Ishikawa (cell line): ENCODE results near the gene PDZRN3.

Source experiments
- CEBPB ChIP-seq: IDR thresholded peaks from 2 replicates; pipeline ENCODE4 v1.6.1; 2012
- CREB1 ChIP-seq: IDR thresholded peaks from 2 replicates; pipeline ENCODE4 v1.6.1; 2012; ENCODE audit warnings: low read depth
- EGR1 ChIP-seq: IDR thresholded peaks from 2 replicates; pipeline ENCODE4 v1.6.1; 2012
- EP300 ChIP-seq: IDR thresholded peaks from 2 replicates; pipeline ENCODE4 v1.6.1; 2012; ENCODE audit warnings: borderline replicate concordance
- FOXM1 ChIP-seq: IDR thresholded peaks from 2 replicates; pipeline ENCODE4 v1.6.1; 2012; ENCODE audit warnings: low read depth, borderline replicate concordance
- NFIC ChIP-seq: IDR thresholded peaks from 2 replicates; pipeline ENCODE4 v1.6.1; 2012
- RAD21 ChIP-seq: IDR thresholded peaks from 2 replicates; pipeline ENCODE4 v1.6.1; 2012; ENCODE audit warnings: low read depth
- TAF1 ChIP-seq: IDR thresholded peaks from 2 replicates; pipeline ENCODE4 v1.6.1; 2012; ENCODE audit warnings: low read depth, mild to moderate bottlenecking
- TCF12 ChIP-seq: IDR thresholded peaks from 2 replicates; pipeline ENCODE4 v1.6.1; 2012; ENCODE audit warnings: low read depth
- TEAD4 ChIP-seq: IDR thresholded peaks from 2 replicates; pipeline ENCODE4 v1.6.1; 2012
- YY1 ChIP-seq: IDR thresholded peaks from 2 replicates; pipeline ENCODE4 v1.6.1; 2012; ENCODE audit warnings: low read depth
- ZBTB7A ChIP-seq: IDR thresholded peaks from 2 replicates; pipeline ENCODE4 v1.6.1; 2012; ENCODE audit warnings: low read depth
- TF ChIP-seq, protein P1 (sequence below): IDR thresholded peaks from 2 replicates; pipeline ENCODE4 v1.6.1; 2012
- TF ChIP-seq, protein P2 (sequence below): IDR thresholded peaks from 2 replicates; pipeline ENCODE4 v1.6.1; 2012; ENCODE audit warnings: low read depth, mild to moderate bottlenecking
- TF ChIP-seq, protein P3 (sequence below): IDR thresholded peaks from 2 replicates; pipeline ENCODE4 v1.6.1; 2012

PDZRN3 gene

DNA sequence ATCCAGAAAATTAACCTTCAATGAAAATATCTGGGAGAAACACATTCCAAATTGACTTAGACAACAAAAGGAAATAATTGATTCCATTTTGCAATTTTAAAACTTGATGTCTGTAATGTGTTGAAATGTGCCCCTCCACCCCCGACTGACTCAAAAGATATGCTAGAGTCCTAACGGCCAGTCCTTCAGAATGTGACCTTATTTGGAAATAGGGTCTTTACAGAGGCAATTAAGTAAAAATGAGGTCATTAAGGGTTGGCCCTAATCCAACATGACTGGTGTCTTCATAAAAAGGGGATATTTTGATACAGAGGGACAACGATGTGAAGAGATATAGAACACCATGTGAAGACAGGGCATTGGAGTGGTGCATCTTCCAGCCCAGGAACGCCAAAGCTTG lies 153.9 kb downstream of the PDZRN3 start:
- TF ChIP-seq CREB1 = no peak
- TF ChIP-seq TCF12 = no peak
- no peak for TF ChIP-seq TAF1
- TF ChIP-seq, protein P1, sequence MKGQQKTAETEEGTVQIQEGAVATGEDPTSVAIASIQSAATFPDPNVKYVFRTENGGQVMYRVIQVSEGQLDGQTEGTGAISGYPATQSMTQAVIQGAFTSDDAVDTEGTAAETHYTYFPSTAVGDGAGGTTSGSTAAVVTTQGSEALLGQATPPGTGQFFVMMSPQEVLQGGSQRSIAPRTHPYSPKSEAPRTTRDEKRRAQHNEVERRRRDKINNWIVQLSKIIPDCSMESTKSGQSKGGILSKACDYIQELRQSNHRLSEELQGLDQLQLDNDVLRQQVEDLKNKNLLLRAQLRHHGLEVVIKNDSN = no peak
- TF ChIP-seq, protein P2, sequence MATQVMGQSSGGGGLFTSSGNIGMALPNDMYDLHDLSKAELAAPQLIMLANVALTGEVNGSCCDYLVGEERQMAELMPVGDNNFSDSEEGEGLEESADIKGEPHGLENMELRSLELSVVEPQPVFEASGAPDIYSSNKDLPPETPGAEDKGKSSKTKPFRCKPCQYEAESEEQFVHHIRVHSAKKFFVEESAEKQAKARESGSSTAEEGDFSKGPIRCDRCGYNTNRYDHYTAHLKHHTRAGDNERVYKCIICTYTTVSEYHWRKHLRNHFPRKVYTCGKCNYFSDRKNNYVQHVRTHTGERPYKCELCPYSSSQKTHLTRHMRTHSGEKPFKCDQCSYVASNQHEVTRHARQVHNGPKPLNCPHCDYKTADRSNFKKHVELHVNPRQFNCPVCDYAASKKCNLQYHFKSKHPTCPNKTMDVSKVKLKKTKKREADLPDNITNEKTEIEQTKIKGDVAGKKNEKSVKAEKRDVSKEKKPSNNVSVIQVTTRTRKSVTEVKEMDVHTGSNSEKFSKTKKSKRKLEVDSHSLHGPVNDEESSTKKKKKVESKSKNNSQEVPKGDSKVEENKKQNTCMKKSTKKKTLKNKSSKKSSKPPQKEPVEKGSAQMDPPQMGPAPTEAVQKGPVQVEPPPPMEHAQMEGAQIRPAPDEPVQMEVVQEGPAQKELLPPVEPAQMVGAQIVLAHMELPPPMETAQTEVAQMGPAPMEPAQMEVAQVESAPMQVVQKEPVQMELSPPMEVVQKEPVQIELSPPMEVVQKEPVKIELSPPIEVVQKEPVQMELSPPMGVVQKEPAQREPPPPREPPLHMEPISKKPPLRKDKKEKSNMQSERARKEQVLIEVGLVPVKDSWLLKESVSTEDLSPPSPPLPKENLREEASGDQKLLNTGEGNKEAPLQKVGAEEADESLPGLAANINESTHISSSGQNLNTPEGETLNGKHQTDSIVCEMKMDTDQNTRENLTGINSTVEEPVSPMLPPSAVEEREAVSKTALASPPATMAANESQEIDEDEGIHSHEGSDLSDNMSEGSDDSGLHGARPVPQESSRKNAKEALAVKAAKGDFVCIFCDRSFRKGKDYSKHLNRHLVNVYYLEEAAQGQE = no peak
- no peak for TF ChIP-seq FOXM1
- no peak for TF ChIP-seq EP300
- TF ChIP-seq, protein P3, sequence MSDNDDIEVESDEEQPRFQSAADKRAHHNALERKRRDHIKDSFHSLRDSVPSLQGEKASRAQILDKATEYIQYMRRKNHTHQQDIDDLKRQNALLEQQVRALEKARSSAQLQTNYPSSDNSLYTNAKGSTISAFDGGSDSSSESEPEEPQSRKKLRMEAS = no peak
- no peak for TF ChIP-seq ZBTB7A
- no peak for TF ChIP-seq RAD21
- no peak for TF ChIP-seq TEAD4
- TF ChIP-seq YY1 = no peak
- TF ChIP-seq EGR1 = no peak
- TF ChIP-seq CEBPB = no peak
- TF ChIP-seq NFIC = no peak

DNA sequence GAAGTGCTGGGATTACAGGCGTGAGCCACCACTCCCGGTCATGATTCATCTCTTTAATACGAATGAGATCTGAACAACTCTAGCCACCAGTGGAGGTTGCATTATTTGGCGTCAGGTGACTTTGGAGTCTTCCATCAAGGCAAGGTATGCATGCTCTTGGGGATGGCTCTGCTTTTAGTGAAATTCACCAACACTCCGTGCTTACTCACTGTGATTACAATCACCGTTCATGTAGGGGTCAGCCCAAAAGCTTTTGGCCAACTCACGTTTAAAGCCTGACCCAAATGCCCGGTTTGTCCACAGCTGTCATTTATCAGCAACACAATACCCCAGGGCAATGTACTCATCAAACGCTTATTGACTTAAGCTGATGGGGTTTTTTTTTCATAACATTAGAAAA lies 155.4 kb downstream of the PDZRN3 start:
- TF ChIP-seq EGR1 (no peak), YY1 (no peak), TAF1 (no peak), TEAD4 (no peak), EP300 (no peak), ZBTB7A (no peak), CREB1 (no peak), CEBPB (no peak), RAD21 (no peak), NFIC (no peak), TCF12 (no peak), FOXM1 (no peak)
- TF ChIP-seq, protein P1 = no peak
- TF ChIP-seq, protein P3 = no peak

DNA sequence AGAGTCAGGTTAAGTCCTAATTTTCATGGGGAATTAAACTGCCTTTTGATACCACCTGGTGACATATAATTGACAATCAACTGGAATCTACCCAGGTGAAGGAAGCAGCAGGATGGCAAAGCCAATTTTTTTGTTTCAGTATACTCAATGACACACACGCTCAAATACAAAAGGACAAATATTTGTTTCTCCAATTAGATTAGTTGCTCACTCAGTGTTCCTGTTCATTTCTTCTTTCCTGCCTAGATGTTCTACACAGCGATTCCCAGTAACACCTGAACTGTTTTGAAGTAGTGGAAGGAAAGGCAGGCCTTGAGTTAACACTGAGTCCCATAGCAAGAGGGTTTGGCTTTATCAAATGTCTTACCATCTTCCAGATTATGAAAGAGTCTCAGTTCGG lies 157.5 kb downstream of the PDZRN3 start:
- TF ChIP-seq, protein P1 = no peak
- TF ChIP-seq EGR1 (no peak), CEBPB (no peak), NFIC (no peak), YY1 (no peak), TEAD4 (no peak), CREB1 (no peak), RAD21 (no peak)
- TF ChIP-seq, protein P2 = no peak
- TF ChIP-seq, protein P3 = no peak

DNA sequence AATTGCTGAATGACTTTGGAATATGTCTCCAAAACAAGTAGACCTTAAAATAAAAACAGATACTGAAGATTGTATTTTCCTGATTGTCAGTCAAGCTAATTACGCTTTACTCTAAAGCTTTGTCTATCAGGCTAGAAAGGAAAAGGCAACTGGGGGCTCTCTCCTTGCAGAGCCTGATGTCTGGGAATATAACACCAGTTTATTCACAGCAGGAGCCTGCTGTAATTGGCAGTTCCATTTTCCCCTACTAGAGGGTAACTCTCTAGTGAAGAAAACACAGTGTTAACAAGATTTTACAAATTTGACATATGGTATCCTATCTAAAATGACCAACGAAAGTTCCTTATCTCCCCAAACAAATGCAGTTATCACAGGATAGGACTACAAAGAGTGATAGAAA lies 158.8 kb downstream of the PDZRN3 start:
- no peak for TF ChIP-seq YY1
- TF ChIP-seq, protein P2 = no peak
- TF ChIP-seq RAD21 = no peak
- TF ChIP-seq, protein P3 = no peak
- no peak for TF ChIP-seq TAF1
- no peak for TF ChIP-seq EP300
- TF ChIP-seq, protein P1 = no peak
- TF ChIP-seq CREB1 = no peak
- no peak for TF ChIP-seq NFIC
- no peak for TF ChIP-seq EGR1
- TF ChIP-seq CEBPB = no peak
- TF ChIP-seq TEAD4 = no peak
- TF ChIP-seq FOXM1 = no peak
- no peak for TF ChIP-seq ZBTB7A
- no peak for TF ChIP-seq TCF12
